GM23248 (cell line): Measurements from ENCODE around the gene MYORG. TPM values are rescaled to one million over a fixed set of nuclear protein-coding genes. Genes with fewer than 3 reads are reported as not detected.

Experiments used
- DNase-seq: peaks from one replicate; pipeline ENCODE4 v3.0.0-alpha.2; 2015
- H2AFZ ChIP-seq: fragments of 200-600 bp; sonication (generic); 2 replicates; pipeline ENCODE4 v1.6.1; 2016; ENCODE audit warnings: antibody characterized with exemption
- H3F3A ChIP-seq: fragments of 200-600 bp; sonication (generic); 2 replicates; pipeline ENCODE4 v1.6.1; 2016; ENCODE audit warnings: mild to moderate bottlenecking, antibody characterized with exemption, mixed run types; ENCODE audit not compliant: insufficient read depth
- H3K27ac ChIP-seq: fragments of 200-600 bp; sonication (generic); 2 replicates; pipeline ENCODE4 v1.5.1; 2016; ENCODE audit warnings: mild to moderate bottlenecking
- H3K27me3 ChIP-seq: fragments of 200-600 bp; sonication (generic); replicated peaks from 2 replicates; pipeline ENCODE4 v1.6.1; 2016; ENCODE audit warnings: mild to moderate bottlenecking; ENCODE audit not compliant: insufficient read depth
- H3K36me3 ChIP-seq: fragments of 200-600 bp; sonication (generic); 2 replicates; pipeline ENCODE4 v1.6.1; 2016; ENCODE audit warnings: low read depth, mild to moderate bottlenecking
- H3K4me1 ChIP-seq: fragments of 200-600 bp; sonication (generic); 2 replicates; pipeline ENCODE4 v1.6.1; 2016; ENCODE audit warnings: mild to moderate bottlenecking; ENCODE audit not compliant: insufficient read depth
- H3K4me2 ChIP-seq: fragments of 200-600 bp; sonication (generic); one replicate; pipeline ENCODE4 v1.6.1; 2016; ENCODE audit warnings: mild to moderate bottlenecking; ENCODE audit not compliant: unreplicated experiment
- H3K4me3 ChIP-seq: fragments of 200-600 bp; sonication (generic); 2 replicates; pipeline ENCODE4 v1.5.1; 2016; ENCODE audit warnings: mild to moderate bottlenecking
- H3K79me2 ChIP-seq: fragments of 200-600 bp; sonication (generic); 2 replicates; pipeline ENCODE4 v1.6.1; 2016; ENCODE audit warnings: mild to moderate bottlenecking; ENCODE audit not compliant: insufficient read depth
- H3K9ac ChIP-seq: fragments of 200-600 bp; sonication (generic); 2 replicates; pipeline ENCODE4 v1.6.1; 2016; ENCODE audit warnings: mild to moderate bottlenecking
- H3K9me2 ChIP-seq: fragments of 200-600 bp; sonication (generic); 2 replicates; pipeline ENCODE4 v1.6.1; 2016; ENCODE audit warnings: mixed run types, mild to moderate bottlenecking, moderate library complexity; ENCODE audit not compliant: insufficient read depth
- H3K9me3 ChIP-seq: fragments of 200-600 bp; sonication (generic); one replicate; pipeline ENCODE4 v1.6.1; 2017; ENCODE audit warnings: low read depth
- H4K20me1 ChIP-seq: fragments of 200-600 bp; sonication (generic); 2 replicates; pipeline ENCODE4 v1.6.0; 2016; ENCODE audit not compliant: insufficient read depth
- EZH2 ChIP-seq: fragments of 200-600 bp; sonication (generic); IDR thresholded peaks from 2 replicates; pipeline ENCODE4 v1.6.1; 2018; ENCODE audit warnings: antibody characterized with exemption, mild to moderate bottlenecking; ENCODE audit not compliant: insufficient read depth, poor library complexity, severe bottlenecking
- EZH2phosphoT487 ChIP-seq: fragments of 200-600 bp; sonication (generic); IDR thresholded peaks from 2 replicates; pipeline ENCODE4 v1.6.1; 2018; ENCODE audit warnings: antibody characterized with exemption, moderate library complexity, mild to moderate bottlenecking, low read depth; ENCODE audit not compliant: insufficient read depth
- WGBS, 2 experiments: methylation state at CpG; one replicate each; pipeline ENCODE4 v1.1.6; 2015 to 2017; ENCODE audit warnings: low lambda C conversion rate in 2 of 2, low coverage in 1 of 2; ENCODE audit errors: missing lambda C conversion rate in 2 of 2; 5-methylcytosine and 5-hydroxymethylcytosine counted together
- in situ Hi-C: fragments of 300-500 bp; cut with MboI; formaldehyde crosslinking; loops from 2 replicates; pipeline ENCODE4 v1.15.0; 2020
- polyA plus RNA-seq: library from polyadenylated mRNA; unstranded; fragments of >200 nt; fragmentation: Nextera tagmentation; extraction: Ambion mirVana; gene quantifications from 2 replicates; pipeline ENCODE4 v1.2.1, GENCODE V29; 2016
- total RNA-seq: library from RNA; depleted of rRNA; stranded (reverse); fragments of >200 nt; shearing (Covaris generic); gene quantifications from 2 replicates; pipeline ENCODE4 v1.2.3, GENCODE V29; 2014

MYORG gene
- total and polyA plus RNA-seq, 2 experiments from 2014 or later = 0.73 to 1.1 TPM

- no peak for TF ChIP-seq EZH2
- TF ChIP-seq EZH2phosphoT487 = no peak
- peak overlapping the region; percentile 64; the same call in 1 of the 2 replicates for H3K9ac ChIP-seq
- no peaks in the 10 kb centered on the region for H4K20me1 ChIP-seq
- no peaks in the 10 kb centered on the region for H3K9me2 ChIP-seq
- H2AFZ ChIP-seq = peak overlapping the region; percentile 89
- 0 out of 2 replicates have a peak, but pooled peaks cover 5% of the 10 kb centered on the region for H3F3A ChIP-seq
- in situ Hi-C loops = loop anchor here (5.0 kb wide), 1 partner anchor 34 kb away; no protein-coding TSS in a partner anchor
- peak; percentile 22 for DNase-seq
- WGBS, 2 experiments = 28 to 29% methylated on average over 19 to 22 of the region's 22 CpGs
- H3K4me1 ChIP-seq = no peaks in the 10 kb centered on the region
- H3K27me3 ChIP-seq = no peaks in the 10 kb centered on the region
- no peaks in the 10 kb centered on the region for H3K79me2 ChIP-seq
- H3K27ac ChIP-seq = no peak overlapping the region
- no peaks in the 10 kb centered on the region for H3K9me3 ChIP-seq
- H3K36me3 ChIP-seq = no peaks in the 10 kb centered on the region
- H3K4me3 ChIP-seq = peak overlapping the region; percentile 79
- H3K4me2 ChIP-seq = peak overlapping the region; percentile 88
Observed at GRCh38 chr9:34375901-34376595, 650 bp downstream of the MYORG start.

GRCh38 chr9:34374905-34375552 lies 1.7 kb downstream of the MYORG start:
- DNase-seq = no peak
- Histone ChIP-seq H3K4me1 (no peaks in the 10 kb centered on the region), H3K27me3 (no peaks in the 10 kb centered on the region), H3K36me3 (no peaks in the 10 kb centered on the region), H4K20me1 (no peaks in the 10 kb centered on the region), H3K4me2 (no peak overlapping the region), H3K79me2 (no peaks in the 10 kb centered on the region), H2AFZ (no peak overlapping the region), H3K9me2 (no peaks in the 10 kb centered on the region), H3K27ac (no peak overlapping the region), H3K4me3 (no peak overlapping the region), H3F3A (0 out of 2 replicates have a peak, but pooled peaks cover 5% of the 10 kb centered on the region), H3K9me3 (no peaks in the 10 kb centered on the region), H3K9ac (no peak overlapping the region)
- 48 to 59% methylated on average over 5 of the region's 5 CpGs for WGBS, 2 experiments
- in situ Hi-C loops = loop anchor here (5.0 kb wide), 1 partner anchor 33 kb away; no protein-coding TSS in a partner anchor
- no peak for TF ChIP-seq EZH2
- no peak for TF ChIP-seq EZH2phosphoT487

GRCh38 chr9:34374339-34374738 lies 2.4 kb downstream of the MYORG start:
- no peak overlapping the region for H3K9ac ChIP-seq
- no peaks in the 10 kb centered on the region for H4K20me1 ChIP-seq
- no peak overlapping the region for H2AFZ ChIP-seq
- no peak for DNase-seq
- H3F3A ChIP-seq = 0 out of 2 replicates have a peak, but pooled peaks cover 5% of the 10 kb centered on the region
- TF ChIP-seq EZH2 (no peak), EZH2phosphoT487 (no peak)
- H3K4me3 ChIP-seq = no peak overlapping the region
- no peaks in the 10 kb centered on the region for H3K79me2 ChIP-seq
- H3K4me2 ChIP-seq = no peak overlapping the region
- no peak overlapping the region for H3K27ac ChIP-seq
- no peaks in the 10 kb centered on the region for H3K27me3 ChIP-seq
- in situ Hi-C loops = no loop called here
- no peaks in the 10 kb centered on the region for H3K36me3 ChIP-seq
- no peaks in the 10 kb centered on the region for H3K9me2 ChIP-seq
- no peaks in the 10 kb centered on the region for H3K4me1 ChIP-seq
- H3K9me3 ChIP-seq = no peaks in the 10 kb centered on the region
- 80 to 82% methylated on average over 3 of the region's 3 CpGs for WGBS, 2 experiments

GRCh38 chr9:34373749-34374148 lies 2.9 kb downstream of the MYORG start:
- Histone ChIP-seq H3K9me2 (no peaks in the 10 kb centered on the region), H3K4me3 (no peak overlapping the region), H2AFZ (no peak overlapping the region), H3K9me3 (no peaks in the 10 kb centered on the region), H4K20me1 (no peaks in the 10 kb centered on the region), H3K4me2 (no peak overlapping the region), H3K36me3 (no peaks in the 10 kb centered on the region), H3K27me3 (no peaks in the 10 kb centered on the region), H3F3A (0 out of 2 replicates have a peak, but pooled peaks cover 5% of the 10 kb centered on the region), H3K27ac (no peak overlapping the region), H3K9ac (no peak overlapping the region), H3K4me1 (no peaks in the 10 kb centered on the region), H3K79me2 (no peaks in the 10 kb centered on the region)
- TF ChIP-seq EZH2 (no peak), EZH2phosphoT487 (no peak)
- WGBS, 2 experiments = 75 to 88% methylated on average over 2 of the region's 2 CpGs
- DNase-seq = no peak
- in situ Hi-C loops = no loop called here
